Mesenchymal stem cell (in vitro differentiated cells and primary cell): ENCODE results near the gene RNF123.

Source experiments
- DNase-seq: peaks from one replicate; pipeline ENCODE4 v3.0.0-alpha.2; 2013
- H2AFZ ChIP-seq: one replicate; pipeline ENCODE4 v1.6.1; 2013; ENCODE audit warnings: low read depth, mild to moderate bottlenecking, control low read depth, inconsistent platforms, low read length, moderate library complexity
- H2AK5ac ChIP-seq: 2 replicates; pipeline ENCODE4 v1.6.1; 2013; ENCODE audit warnings: low read length, moderate library complexity, mild to moderate bottlenecking, inconsistent platforms; ENCODE audit not compliant: severe bottlenecking
- H2BK120ac ChIP-seq: one replicate; pipeline ENCODE4 v1.6.1; 2013; ENCODE audit warnings: low read depth, mild to moderate bottlenecking, inconsistent platforms, low read length, moderate library complexity
- H2BK12ac ChIP-seq, 2 experiments: one replicate each; pipeline ENCODE4 v1.6.1; 2013; ENCODE audit warnings: inconsistent platforms in 2 of 2, low read length in 2 of 2, mild to moderate bottlenecking in 2 of 2, moderate library complexity in 2 of 2, control low read depth in 1 of 2
- H2BK15ac ChIP-seq: one replicate; pipeline ENCODE4 v1.6.1; 2013; ENCODE audit warnings: mild to moderate bottlenecking, low read depth, inconsistent platforms; ENCODE audit not compliant: poor library complexity, severe bottlenecking
- H2BK5ac ChIP-seq: 2 replicates; pipeline ENCODE4 v1.6.1; 2013; ENCODE audit warnings: low read depth, mild to moderate bottlenecking, low read length, control low read depth, inconsistent platforms; ENCODE audit not compliant: poor library complexity, severe bottlenecking
- H3K14ac ChIP-seq, 2 experiments: one replicate each; pipeline ENCODE4 v1.6.1; 2013; ENCODE audit warnings: inconsistent platforms in 2 of 2, low read length in 2 of 2, control low read depth in 1 of 2, mild to moderate bottlenecking in 1 of 2, moderate library complexity in 1 of 2
- H3K18ac ChIP-seq, 2 experiments: one replicate each; pipeline ENCODE4 v1.6.1; 2013; ENCODE audit warnings: inconsistent platforms in 2 of 2, low read length in 2 of 2, control low read depth in 1 of 2, low read depth in 1 of 2, mild to moderate bottlenecking in 1 of 2
- H3K23ac ChIP-seq, 2 experiments: one replicate each; pipeline ENCODE4 v1.6.1; 2013; ENCODE audit warnings: inconsistent platforms in 2 of 2, low read length in 2 of 2, mild to moderate bottlenecking in 2 of 2, moderate library complexity in 2 of 2, control low read depth in 1 of 2
- H3K27ac ChIP-seq: 2 replicates; pipeline ENCODE4 v1.5.1; 2013; ENCODE audit warnings: mild to moderate bottlenecking, moderate library complexity, low read length, control low read depth, inconsistent platforms; ENCODE audit not compliant: poor library complexity, severe bottlenecking
- H3K27me3 ChIP-seq, 2 experiments: 2 replicates each; pipeline versions ENCODE4 v1.6.1 to v1.7.0; 2013; ENCODE audit warnings: low read length in 2 of 2, mild to moderate bottlenecking in 2 of 2, moderate library complexity in 2 of 2, control low read depth in 1 of 2, inconsistent platforms in 1 of 2; ENCODE audit not compliant: control insufficient read depth in 1 of 2, insufficient read depth in 1 of 2
- H3K36me3 ChIP-seq, 2 experiments: 2 replicates each; pipeline versions ENCODE4 v1.6.1 to v1.7.0; 2013; ENCODE audit warnings: low read length in 2 of 2, control low read depth in 1 of 2, inconsistent platforms in 1 of 2, low read depth in 1 of 2, mild to moderate bottlenecking in 1 of 2; ENCODE audit not compliant: insufficient read depth in 2 of 2, control insufficient read depth in 1 of 2
- H3K4ac ChIP-seq, 2 experiments: one replicate each; pipeline ENCODE4 v1.6.1; 2013; ENCODE audit warnings: inconsistent platforms in 2 of 2, low read length in 2 of 2, mild to moderate bottlenecking in 2 of 2, moderate library complexity in 2 of 2, control low read depth in 1 of 2, low read depth in 1 of 2
- H3K4me1 ChIP-seq: 2 replicates; pipeline ENCODE4 v1.6.1; 2013; ENCODE audit warnings: low read depth, low read length, control low read depth; ENCODE audit not compliant: control insufficient read depth, insufficient read depth
- H3K4me2 ChIP-seq: 2 replicates; pipeline ENCODE4 v1.6.1; 2013; ENCODE audit warnings: low read length, mild to moderate bottlenecking, inconsistent platforms; ENCODE audit not compliant: poor library complexity, severe bottlenecking
- H3K4me3 ChIP-seq, 2 experiments: 2 replicates each; pipeline versions ENCODE4 v1.5.1 to v1.7.0; 2013; ENCODE audit warnings: low read length in 2 of 2, mild to moderate bottlenecking in 2 of 2, control low read depth in 1 of 2, low read depth in 1 of 2; ENCODE audit not compliant: insufficient read depth in 1 of 2
- H3K79me1 ChIP-seq: replicated peaks from 2 replicates; pipeline ENCODE4 v1.6.1; 2013; ENCODE audit warnings: mild to moderate bottlenecking, control low read depth, low read length, inconsistent platforms; ENCODE audit not compliant: poor library complexity, severe bottlenecking
- H3K9ac ChIP-seq: 2 replicates; pipeline ENCODE4 v1.7.0; 2013; ENCODE audit warnings: mild to moderate bottlenecking, low read length, moderate library complexity
- H3K9me3 ChIP-seq: 2 replicates; pipeline ENCODE4 v1.7.0; 2013; ENCODE audit warnings: mild to moderate bottlenecking, low read length; ENCODE audit not compliant: control insufficient read depth
- H4K8ac ChIP-seq: one replicate; pipeline ENCODE4 v1.6.1; 2013; ENCODE audit warnings: inconsistent platforms, mild to moderate bottlenecking, low read length, moderate library complexity
- H4K91ac ChIP-seq: one replicate; pipeline ENCODE4 v1.6.1; 2013; ENCODE audit warnings: mild to moderate bottlenecking, low read length, inconsistent platforms
- WGBS: methylation state at CpG from one replicate; pipeline ENCODE4 v1.1.7; 2013; ENCODE audit warnings: mixed read lengths; 5-methylcytosine and 5-hydroxymethylcytosine counted together

Gene RNF123

GRCh38 chr3:49717959-49718857 lies 28.9 kb downstream of the RNF123 start:
- no peak overlapping the region for H2BK120ac ChIP-seq
- no peak overlapping the region for H3K27ac ChIP-seq
- H3K4me1 ChIP-seq = peaks cover 27% of the 10 kb centered on the region
- no peak overlapping the region for H3K4me2 ChIP-seq
- H2BK5ac ChIP-seq = no peak overlapping the region
- no peak overlapping the region for H3K14ac ChIP-seq
- no peak for DNase-seq
- H3K79me1 ChIP-seq = peaks cover 16% of the 10 kb centered on the region
- H2AK5ac ChIP-seq = no peak overlapping the region
- no peak overlapping the region for H3K4me3 ChIP-seq
- H3K18ac ChIP-seq = no peak overlapping the region
- WGBS = 74% methylated on average over 75 of the region's 75 CpGs
- H2BK15ac ChIP-seq = no peak overlapping the region
- H3K23ac ChIP-seq = no peak overlapping the region
- H3K27me3 ChIP-seq = no peaks in the 10 kb centered on the region
- H4K8ac ChIP-seq = peak overlapping the region; percentile 53
- no peaks in the 10 kb centered on the region for H3K9me3 ChIP-seq
- H2AFZ ChIP-seq = no peak overlapping the region
- H2BK12ac ChIP-seq = no peak overlapping the region
- H3K36me3 ChIP-seq = peaks cover 33 to 78% of the 10 kb centered on the region in 2 experiments
- H3K9ac ChIP-seq = no peak overlapping the region
- H3K4ac ChIP-seq = no peak overlapping the region
- peak overlapping the region; percentile 18 for H4K91ac ChIP-seq

DNA sequence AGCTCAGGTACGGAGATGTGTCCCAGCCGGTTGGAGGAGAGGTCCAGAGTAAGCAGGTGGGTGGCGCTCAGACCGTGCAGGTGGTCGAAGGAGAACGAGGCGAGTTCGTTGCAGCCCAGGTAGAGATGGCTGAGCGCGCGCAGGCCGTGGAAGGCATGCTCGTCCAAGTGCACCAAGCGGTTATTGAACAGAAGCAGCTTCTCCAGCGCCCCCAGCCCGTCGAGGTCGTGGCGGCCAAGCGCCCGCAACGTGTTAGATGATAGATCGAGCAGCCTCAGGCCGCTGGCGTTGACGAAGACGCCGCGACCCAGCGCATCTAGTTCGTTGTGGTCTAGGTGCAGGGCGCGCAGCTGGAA lies 29.5 kb downstream of the RNF123 start:
- Histone ChIP-seq H4K8ac (peak overlapping the region; percentile 62), H3K36me3 (peaks cover 33 to 75% of the 10 kb centered on the region in 2 experiments), H3K4me2 (peak overlapping the region; percentile 87), H3K4me1 (peaks cover 27% of the 10 kb centered on the region), H2BK120ac (no peak overlapping the region), H3K14ac (peak overlapping the region in 1 of 2 experiments; percentile 50), H2BK12ac (no peak overlapping the region), H3K9ac (peak overlapping the region; percentile 72), H3K4ac (peak overlapping the region in 1 of 2 experiments; percentile 41), H3K27me3 (no peaks in the 10 kb centered on the region), H2AK5ac (no peak overlapping the region), H3K18ac (no peak overlapping the region), H3K9me3 (no peaks in the 10 kb centered on the region), H2BK5ac (no peak overlapping the region), H3K4me3 (peak overlapping the region; percentile 54 to 81), H3K23ac (peak overlapping the region in 1 of 2 experiments; percentile 6), H3K27ac (no peak overlapping the region), H4K91ac (no peak overlapping the region), H2AFZ (no peak overlapping the region), H2BK15ac (no peak overlapping the region), H3K79me1 (peaks cover 18% of the 10 kb centered on the region)
- 24% methylated on average over 33 of the region's 33 CpGs for WGBS
- peak; percentile 31 for DNase-seq

DNA sequence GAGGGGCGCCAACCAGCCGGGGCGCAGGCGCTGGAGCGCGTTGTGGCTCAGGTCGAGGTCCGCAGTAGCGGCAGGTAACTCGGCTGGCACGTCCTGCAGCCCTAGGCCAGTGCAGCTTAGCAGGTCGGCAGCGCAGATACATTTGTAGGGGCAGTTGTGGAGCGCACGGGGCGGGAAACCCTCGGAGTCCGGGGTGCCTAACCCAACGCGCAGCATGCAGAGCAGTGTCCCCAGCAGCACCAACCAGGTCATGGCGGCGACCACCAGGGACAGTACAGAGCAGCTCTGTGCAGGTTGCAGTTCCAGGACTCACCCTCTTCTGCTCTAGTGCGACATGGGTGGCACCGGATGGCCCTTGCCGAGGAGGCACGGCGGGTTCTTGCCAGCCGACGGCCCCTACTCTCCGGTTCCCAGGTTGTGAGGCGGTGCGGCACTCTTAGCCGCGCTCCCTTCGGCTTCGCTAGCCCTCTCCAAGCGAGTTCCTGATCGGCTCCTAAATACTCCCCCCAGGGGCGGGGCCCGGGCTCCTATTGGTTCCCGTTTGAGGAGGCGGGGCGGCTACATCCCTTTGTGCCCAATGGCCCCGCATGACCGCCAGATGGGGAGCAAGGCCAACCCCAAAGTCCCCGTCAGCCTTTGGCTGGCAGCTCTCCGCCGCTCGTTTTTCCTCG lies 30.0 kb downstream of the RNF123 start, which contains the start of gene AMIGO3:
TSS of gene AMIGO3 (minus strand) at position 471 of the 671 bp plus-strand sequence. CDS start at position 252, 219 bp downstream.
- Histone ChIP-seq H3K79me1 (peaks cover 18% of the 10 kb centered on the region), H2AFZ (peak within 1 kb of the TSS; percentile 56), H2BK15ac (no peak within 1 kb of the TSS), H3K4me2 (peak within 1 kb of the TSS; percentile 87), H3K9me3 (no peaks in the 10 kb centered on the region), H3K4ac (peak within 1 kb of the TSS; percentile 41 to 69), H2BK5ac (no peak within 1 kb of the TSS), H2BK120ac (no peak within 1 kb of the TSS), H3K14ac (peak within 1 kb of the TSS in 1 of 2 experiments; percentile 50), H3K27ac (no peak within 1 kb of the TSS), H3K27me3 (no peaks in the 10 kb centered on the region), H3K4me3 (peak within 1 kb of the TSS; percentile 54 to 81), H4K8ac (peak within 1 kb of the TSS; percentile 62), H3K23ac (peak within 1 kb of the TSS in 1 of 2 experiments; percentile 6), H3K36me3 (peaks cover 33 to 70% of the 10 kb centered on the region in 2 experiments), H2BK12ac (no peak within 1 kb of the TSS), H4K91ac (peak within 1 kb of the TSS; percentile 66), H3K18ac (peak within 1 kb of the TSS; percentile 52 to 88), H3K9ac (peak within 1 kb of the TSS; percentile 72), H3K4me1 (peaks cover 29% of the 10 kb centered on the region), H2AK5ac (no peak within 1 kb of the TSS)
- DNase-seq = peak; percentile 95
- 2% methylated on average over 49 of the region's 50 CpGs for WGBS
